ENCODE results near the gene SDHAF1. TPM values are rescaled to one million over a fixed set of nuclear protein-coding genes. Genes with fewer than 3 reads are reported as not detected.
"Not testable (repeated sequence)": the region's sequence is repeated elsewhere in the genome, so short reads cannot be mapped to it uniquely, and the experiment has no call there.

SDHAF1 gene
- total RNA-seq, 2 donors from 2014 or later, result 32.4 to 75.1 TPM

DNA sequence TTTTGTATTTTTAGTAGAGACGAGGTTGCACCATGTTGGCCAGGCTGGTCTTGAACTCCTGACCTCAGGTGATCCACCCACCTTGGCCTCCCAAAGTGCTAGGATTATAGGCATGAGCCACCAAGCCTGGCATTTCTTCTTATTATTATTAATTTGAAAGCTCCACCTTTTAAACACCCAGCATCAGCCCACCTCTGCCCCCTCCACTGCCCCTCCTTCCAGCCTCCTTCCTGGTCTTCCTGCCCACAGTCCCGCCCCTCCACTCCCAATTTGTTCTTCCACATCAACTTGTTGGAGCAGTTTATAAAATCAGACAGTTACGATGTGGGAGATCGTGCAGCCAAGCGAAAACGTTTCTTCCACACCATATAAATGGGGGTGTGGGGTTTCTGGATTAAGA lies 45.5 kb downstream of the SDHAF1 start:
- no peak for DNase-seq (ENCODE audit: low spot score)
- Histone ChIP-seq H3K27me3 (replicated peaks; ENCODE audit: insufficient read depth) (no peaks in the 10 kb centered on the region), H3K36me3 (no peaks in the 10 kb centered on the region), H3K4me1 (replicated peaks) (no peaks in the 10 kb centered on the region), H3K27ac (no peak overlapping the region), H3K4me3 (no peak overlapping the region), H3K9me3 (no peaks in the 10 kb centered on the region)
- WGBS, result 61% methylated on average over 6 of the region's 6 CpGs
- TF ChIP-seq POLR2AphosphoS5 (IDR thresholded peaks at IDR 0.05) (no peak), CTCF (IDR thresholded peaks at IDR 0.05) (no peak), POLR2A (IDR thresholded peaks at IDR 0.05) (no peak)
- intact Hi-C loops (cut with DNase I), result no loop called here

DNA sequence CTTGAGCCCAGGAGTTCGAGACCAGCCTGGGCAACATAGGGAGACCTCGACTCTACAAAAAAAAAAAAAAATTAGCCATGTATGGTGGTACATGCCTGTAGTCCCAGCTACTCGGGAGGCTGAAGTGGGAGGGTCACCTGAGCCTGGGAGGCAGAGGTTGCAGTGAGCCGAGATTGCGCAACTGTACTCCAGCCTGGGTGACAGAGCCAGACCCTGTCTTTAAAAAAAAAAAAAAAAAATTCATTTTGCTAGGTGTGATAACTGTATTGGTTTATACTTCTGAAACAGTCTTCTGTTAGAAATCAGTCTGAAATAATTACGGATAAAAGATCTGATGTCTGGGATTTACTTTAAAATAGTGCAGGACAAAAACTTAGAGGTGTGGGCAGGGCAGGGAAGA lies 46.1 kb downstream of the SDHAF1 start:
- DNase-seq (ENCODE audit: low spot score); H3K4me1 ChIP-seq (replicated peaks); H3K27ac ChIP-seq; H3K4me3 ChIP-seq; H3K36me3 ChIP-seq; intact Hi-C loops (cut with DNase I); H3K9me3 ChIP-seq; H3K27me3 ChIP-seq (replicated peaks; ENCODE audit: insufficient read depth): not testable (repeated sequence)
- 79% methylated on average over 6 of the region's 6 CpGs for WGBS

DNA sequence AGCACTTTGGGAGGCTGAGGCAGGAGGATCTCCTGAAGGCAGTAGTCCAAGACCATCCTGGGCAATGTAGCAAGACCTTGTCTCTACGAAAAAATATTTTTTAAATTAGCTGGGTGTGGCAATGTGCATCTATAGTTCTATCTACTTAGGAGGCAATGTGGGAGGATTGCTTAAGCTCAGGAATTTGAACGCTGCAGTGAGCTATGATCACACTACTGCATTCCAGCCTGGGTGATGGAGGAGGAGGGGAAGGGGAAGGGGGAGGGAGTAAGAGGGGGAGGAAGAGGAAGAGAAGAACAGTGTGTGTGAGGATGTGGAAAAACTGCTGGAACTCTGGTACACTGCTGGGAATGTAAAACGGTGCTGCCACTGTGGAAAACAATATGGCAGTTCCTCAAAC lies 46.8 kb downstream of the SDHAF1 start:
- Histone ChIP-seq H3K27ac (no peak overlapping the region), H3K4me1 (replicated peaks) (no peaks in the 10 kb centered on the region), H3K4me3 (no peak overlapping the region), H3K27me3 (replicated peaks; ENCODE audit: insufficient read depth) (no peaks in the 10 kb centered on the region), H3K36me3 (no peaks in the 10 kb centered on the region), H3K9me3 (no peaks in the 10 kb centered on the region)
- WGBS, result 24% methylated on average over 3 of the region's 3 CpGs
- intact Hi-C loops (cut with DNase I), result no loop called here
- no peak for DNase-seq (ENCODE audit: low spot score)
- no peak for TF ChIP-seq CTCF (IDR thresholded peaks at IDR 0.05)
- no peak for TF ChIP-seq POLR2A (IDR thresholded peaks at IDR 0.05)
- TF ChIP-seq POLR2AphosphoS5 (IDR thresholded peaks at IDR 0.05), result no peak

DNA sequence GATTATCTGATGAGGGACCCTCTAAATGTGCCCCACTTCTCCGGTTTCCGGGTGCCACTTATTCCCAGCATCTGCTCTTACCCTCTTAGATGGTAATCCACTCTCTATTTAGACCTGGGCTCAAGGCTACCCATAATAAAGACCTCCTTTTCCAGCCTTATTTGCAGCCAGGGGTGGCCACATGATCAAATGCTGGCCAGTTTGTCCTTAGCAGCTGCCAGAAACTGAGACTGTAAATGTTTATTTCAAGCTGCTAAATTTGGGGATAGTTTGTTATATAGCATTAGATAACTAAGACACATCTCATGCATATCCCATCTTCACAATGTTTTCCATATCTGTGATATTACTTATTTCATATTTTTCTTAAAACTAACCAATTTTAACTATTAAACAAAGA lies 49.0 kb downstream of the SDHAF1 start:
- Histone ChIP-seq H3K27me3 (replicated peaks; ENCODE audit: insufficient read depth) (no peaks in the 10 kb centered on the region), H3K36me3 (no peaks in the 10 kb centered on the region), H3K9me3 (no peaks in the 10 kb centered on the region), H3K4me3 (no peak overlapping the region), H3K4me1 (replicated peaks) (no peaks in the 10 kb centered on the region), H3K27ac (no peak overlapping the region)
- intact Hi-C loops (cut with DNase I), result no loop called here
- TF ChIP-seq POLR2A (IDR thresholded peaks at IDR 0.05) (no peak), CTCF (IDR thresholded peaks at IDR 0.05) (no peak), POLR2AphosphoS5 (IDR thresholded peaks at IDR 0.05) (no peak)
- no peak for DNase-seq (ENCODE audit: low spot score)
- WGBS, result 82% methylated on average over 2 of the region's 2 CpGs

Small RNA genes lying within 50 kb of the gene (small RNA-seq; reads per million reads assigned to genes)
- gene AF038458.1, result 0 reads per million in 2 donors

Other genes starting within 250 kb of the SDHAF1 start
- gene U2AF1L4, start 249.8 kb upstream of the SDHAF1 start, total RNA-seq, result 10 to 100 TPM; 14.6 to 45.0 TPM
- gene PSENEN, start 249.5 kb upstream of the SDHAF1 start, total RNA-seq, result 10 to 100 TPM; 39.9 to 65.2 TPM
- gene LIN37, start 246.6 kb upstream of the SDHAF1 start, total RNA-seq, result 10 to 100 TPM in 1 of 2 donors, 1 to 10 TPM in 1; 4.2 to 13.0 TPM
- 10 to 100 TPM; 32.2 to 78.5 TPM for gene HSPB6, start 238.2 kb upstream of the SDHAF1 start, total RNA-seq
- 10 to 100 TPM; 13.6 to 19.2 TPM for gene PROSER3, start 237.0 kb upstream of the SDHAF1 start, total RNA-seq
- gene ARHGAP33, start 219.6 kb upstream of the SDHAF1 start, total RNA-seq, result 10 to 100 TPM; 13.2 to 38.1 TPM
- not detected for gene PRODH2, start 182.3 kb upstream of the SDHAF1 start, total RNA-seq
- under 1 TPM in 1 of 2 donors, not detected in 1; 0.23 TPM for gene NPHS1, start 142.7 kb upstream of the SDHAF1 start, total RNA-seq
- 1 to 10 TPM in 1 of 2 donors, not detected in 1; 1.2 TPM for gene KIRREL2, start 138.3 kb upstream of the SDHAF1 start, total RNA-seq
- gene APLP1, start 126.6 kb upstream of the SDHAF1 start, total RNA-seq, result 10 to 100 TPM in 1 of 2 donors, 1 to 10 TPM in 1; 3.6 to 38.0 TPM
- 10 to 100 TPM in 1 of 2 donors, 1 to 10 TPM in 1; 5.6 to 10.8 TPM for gene NFKBID, start 94.6 kb upstream of the SDHAF1 start, total RNA-seq
- gene HCST, start 92.7 kb upstream of the SDHAF1 start, total RNA-seq, result 1 to 10 TPM in 1 of 2 donors, not detected in 1; 4.9 TPM
- gene TYROBP, start 86.9 kb upstream of the SDHAF1 start, total RNA-seq, result 10 to 100 TPM; 30.6 to 60.7 TPM
- gene LRFN3, start 58.8 kb upstream of the SDHAF1 start, total RNA-seq, result 10 to 100 TPM; 21.7 to 32.3 TPM
- 10 to 100 TPM; 14.2 to 41.1 TPM for gene SYNE4, start 13.6 kb downstream of the SDHAF1 start, total RNA-seq
- 10 to 100 TPM; 42.0 to 49.0 TPM for gene ALKBH6, start 19.0 kb downstream of the SDHAF1 start, total RNA-seq
- 10 to 100 TPM in 1 of 2 donors, 1 to 10 TPM in 1; 7.4 to 31.2 TPM for gene CLIP3, start 37.7 kb downstream of the SDHAF1 start, total RNA-seq
- 10 to 100 TPM; 12.0 to 21.9 TPM for gene THAP8, start 59.1 kb downstream of the SDHAF1 start, total RNA-seq
- gene WDR62, start 59.7 kb downstream of the SDHAF1 start, total RNA-seq, result 10 to 100 TPM in 1 of 2 donors, under 1 TPM in 1; 0.64 to 28.6 TPM
- gene OVOL3, start 116.0 kb downstream of the SDHAF1 start, total RNA-seq, result not detected
- gene POLR2I, start 119.7 kb downstream of the SDHAF1 start, total RNA-seq, result 10 to 100 TPM; 45.6 to 56.7 TPM
- gene TBCB, start 120.3 kb downstream of the SDHAF1 start, total RNA-seq, result 100 to 1,000 TPM; 119 to 212 TPM
- gene CAPNS1, start 144.9 kb downstream of the SDHAF1 start, total RNA-seq, result 100 to 1,000 TPM; 168 to 196 TPM
- gene COX7A1, start 157.3 kb downstream of the SDHAF1 start, total RNA-seq, result 10 to 100 TPM in 1 of 2 donors, 1 to 10 TPM in 1; 6.5 to 28.8 TPM
- 1 to 10 TPM; 3.6 to 6.4 TPM for gene ZNF565, start 219.5 kb downstream of the SDHAF1 start, total RNA-seq
- 10 to 100 TPM; 46.9 to 83.6 TPM for gene ZNF146, start 219.9 kb downstream of the SDHAF1 start, total RNA-seq

Measured in prostate gland (tissue), 2 donors.